Activated CD8-positive, alpha-beta T cell treated with anti-CD3 and anti-CD28 coated beads for 36 hours (primary cell): ENCODE data around the gene VAPB. TPM values are rescaled to one million over a fixed set of nuclear protein-coding genes. Genes with fewer than 3 reads are reported as not detected.

ENCODE experiments used
- ATAC-seq: fragments of 200-7000 bp; cut with Tn5 transposase; one replicate; pipeline ENCODE4 v1.10.0; 2021; ENCODE audit warnings: mild to moderate bottlenecking, moderate library complexity
- CTCF ChIA-PET: fragments of 350-600 bp; sonication (Branson Sonifier 250); formaldehyde crosslinking; loops from one replicate; lab custom pipeline; 2021; ENCODE audit warnings: antibody characterized with exemption; lab: Charles Lee
- POLR2A ChIA-PET: fragments of 350-600 bp; sonication (Branson Sonifier 250); formaldehyde crosslinking; loops from one replicate; lab custom pipeline; 2021; ENCODE audit warnings: antibody characterized with exemption; lab: Charles Lee
- DNase-seq: peaks from one replicate; pipeline ENCODE4 v3.0.0-alpha.2; 2020
- H3K27ac Mint-ChIP-seq: one replicate; pipeline ENCODE4 v1.8.0; 2021; ENCODE audit warnings: mild to moderate bottlenecking, mixed read lengths
- H3K27me3 Mint-ChIP-seq: one replicate; pipeline ENCODE4 v1.8.0; 2021; ENCODE audit warnings: mixed read lengths
- H3K36me3 Mint-ChIP-seq: one replicate; pipeline ENCODE4 v1.8.0; 2021; ENCODE audit warnings: low read depth, mixed read lengths
- H3K4me1 Mint-ChIP-seq: one replicate; pipeline ENCODE4 v1.8.0; 2021; ENCODE audit warnings: low read depth, mixed read lengths
- H3K4me3 Mint-ChIP-seq: one replicate; pipeline ENCODE4 v1.8.0; 2021; ENCODE audit warnings: mild to moderate bottlenecking, moderate library complexity, mixed read lengths
- H3K9me3 Mint-ChIP-seq: one replicate; pipeline ENCODE4 v1.8.0; 2021; ENCODE audit warnings: mixed read lengths
- intact Hi-C: fragments of 100-400 bp; cut with micrococcal nuclease; formaldehyde crosslinking; loops from one replicate; pipeline ENCODE4 v1.10.0; 2022
- total RNA-seq, 2 experiments: library from RNA; stranded (reverse); gene quantifications; one replicate each; pipeline ENCODE4 v1.2.3, GENCODE V29; 2021
- TF ChIP-seq, protein P1 (sequence below): fragments of 200-600 bp; IDR thresholded peaks from one replicate; pipeline ENCODE4 v1.8.0; 2022; ENCODE audit warnings: antibody characterized with exemption, mild to moderate bottlenecking

The VAPB gene
- total RNA-seq, 2 experiments from 2014 or later = 46.3 to 46.8 TPM

DNA sequence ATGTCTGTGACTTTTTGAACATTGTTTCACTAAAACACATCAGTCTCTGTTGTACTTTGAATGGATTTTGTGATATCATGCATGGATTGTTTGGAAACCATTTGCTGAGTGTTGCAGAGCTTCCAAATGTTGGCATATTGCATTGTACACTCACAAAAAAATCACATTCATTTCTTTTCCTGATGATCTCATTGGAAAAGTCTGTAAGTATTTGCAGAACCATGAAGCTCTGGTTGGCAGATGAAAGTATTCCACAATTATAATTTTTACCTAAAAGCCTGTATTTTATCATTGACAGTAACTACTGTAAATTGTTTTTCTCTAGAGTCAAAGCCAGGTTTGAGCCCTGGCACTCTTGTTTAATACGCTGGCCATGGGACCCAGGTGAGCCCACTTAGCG is 42.1 kb downstream of the VAPB start:
- H3K27me3 Mint-ChIP-seq = no peaks in the 10 kb centered on the region
- H3K4me1 Mint-ChIP-seq = peaks cover 35% of the 10 kb centered on the region
- peaks cover 16% of the 10 kb centered on the region for H3K36me3 Mint-ChIP-seq
- intact Hi-C loops = no loop called here
- ChIA-PET POLR2A (no interaction called here), CTCF (interaction anchor here (1.5 kb wide), 1 partner anchor 12 kb away, joined by 5 read pairs; no protein-coding TSS in a partner anchor)
- H3K9me3 Mint-ChIP-seq = no peaks in the 10 kb centered on the region
- H3K27ac Mint-ChIP-seq = no peak overlapping the region
- TF ChIP-seq, protein P1, sequence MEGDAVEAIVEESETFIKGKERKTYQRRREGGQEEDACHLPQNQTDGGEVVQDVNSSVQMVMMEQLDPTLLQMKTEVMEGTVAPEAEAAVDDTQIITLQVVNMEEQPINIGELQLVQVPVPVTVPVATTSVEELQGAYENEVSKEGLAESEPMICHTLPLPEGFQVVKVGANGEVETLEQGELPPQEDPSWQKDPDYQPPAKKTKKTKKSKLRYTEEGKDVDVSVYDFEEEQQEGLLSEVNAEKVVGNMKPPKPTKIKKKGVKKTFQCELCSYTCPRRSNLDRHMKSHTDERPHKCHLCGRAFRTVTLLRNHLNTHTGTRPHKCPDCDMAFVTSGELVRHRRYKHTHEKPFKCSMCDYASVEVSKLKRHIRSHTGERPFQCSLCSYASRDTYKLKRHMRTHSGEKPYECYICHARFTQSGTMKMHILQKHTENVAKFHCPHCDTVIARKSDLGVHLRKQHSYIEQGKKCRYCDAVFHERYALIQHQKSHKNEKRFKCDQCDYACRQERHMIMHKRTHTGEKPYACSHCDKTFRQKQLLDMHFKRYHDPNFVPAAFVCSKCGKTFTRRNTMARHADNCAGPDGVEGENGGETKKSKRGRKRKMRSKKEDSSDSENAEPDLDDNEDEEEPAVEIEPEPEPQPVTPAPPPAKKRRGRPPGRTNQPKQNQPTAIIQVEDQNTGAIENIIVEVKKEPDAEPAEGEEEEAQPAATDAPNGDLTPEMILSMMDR = no peak
- ATAC-seq (no peak), DNase-seq (no peak)
- no peak overlapping the region for H3K4me3 Mint-ChIP-seq

GRCh38 chr20:58432186-58432954 is 43.3 kb downstream of the VAPB start:
- Mint-ChIP-seq H3K9me3 (no peaks in the 10 kb centered on the region), H3K4me1 (peaks cover 38% of the 10 kb centered on the region), H3K36me3 (peaks cover 18% of the 10 kb centered on the region), H3K27ac (no peak overlapping the region), H3K27me3 (no peaks in the 10 kb centered on the region), H3K4me3 (no peak overlapping the region)
- ChIA-PET POLR2A (interaction anchor here (1.0 kb wide), 1 partner anchor 10 kb away, joined by 3 read pairs; no protein-coding TSS in a partner anchor), CTCF (interaction anchor here (1.2 to 1.5 kb wide), 2 partner anchors 14 to 15 kb away, joined by 5 read pairs; no protein-coding TSS in a partner anchor)
- intact Hi-C loops = no loop called here
- TF ChIP-seq, protein P1 = no peak
- no peak for DNase-seq
- ATAC-seq = no peak

- no peak for DNase-seq
- peak overlapping the region; percentile 68 for H3K27ac Mint-ChIP-seq
- no peaks in the 10 kb centered on the region for H3K9me3 Mint-ChIP-seq
- no peaks in the 10 kb centered on the region for H3K27me3 Mint-ChIP-seq
- TF ChIP-seq, protein P1 = no peak
- no peak overlapping the region for H3K4me3 Mint-ChIP-seq
- peaks cover 45% of the 10 kb centered on the region for H3K4me1 Mint-ChIP-seq
- no peak for ATAC-seq
- ChIA-PET POLR2A (interaction anchor here (1.0 kb wide), 1 partner anchor 10 kb away, joined by 3 read pairs; no protein-coding TSS in a partner anchor), CTCF (interaction anchor here (1.2 to 1.4 kb wide), 2 partner anchors 12 to 15 kb away, joined by 3 to 5 read pairs; no protein-coding TSS in a partner anchor)
- intact Hi-C loops = no loop called here
- peaks cover 23% of the 10 kb centered on the region for H3K36me3 Mint-ChIP-seq
Observed at GRCh38 chr20:58433029-58433647, 44.1 kb downstream of the VAPB start.

GRCh38 chr20:58433759-58434158 is 44.7 kb downstream of the VAPB start:
- no peaks in the 10 kb centered on the region for H3K9me3 Mint-ChIP-seq
- H3K27me3 Mint-ChIP-seq = no peaks in the 10 kb centered on the region
- TF ChIP-seq, protein P1 = no peak
- ATAC-seq = no peak
- ChIA-PET CTCF (interaction anchor here (1.1 to 1.4 kb wide), 2 partner anchors 13 to 72 kb away, joined by 3 read pairs; no protein-coding TSS in a partner anchor), POLR2A (no interaction called here)
- H3K4me3 Mint-ChIP-seq = no peak overlapping the region
- H3K4me1 Mint-ChIP-seq = peaks cover 45% of the 10 kb centered on the region
- H3K27ac Mint-ChIP-seq = no peak overlapping the region
- H3K36me3 Mint-ChIP-seq = peaks cover 21% of the 10 kb centered on the region
- DNase-seq = no peak
- intact Hi-C loops = no loop called here
